ENCODE results near the gene SLC25A21. TPM values are rescaled to one million over a fixed set of nuclear protein-coding genes. Genes with fewer than 3 reads are reported as not detected.

The SLC25A21 gene
- total RNA-seq, 1 experiment from 2014 or later = 2.1 TPM

DNA sequence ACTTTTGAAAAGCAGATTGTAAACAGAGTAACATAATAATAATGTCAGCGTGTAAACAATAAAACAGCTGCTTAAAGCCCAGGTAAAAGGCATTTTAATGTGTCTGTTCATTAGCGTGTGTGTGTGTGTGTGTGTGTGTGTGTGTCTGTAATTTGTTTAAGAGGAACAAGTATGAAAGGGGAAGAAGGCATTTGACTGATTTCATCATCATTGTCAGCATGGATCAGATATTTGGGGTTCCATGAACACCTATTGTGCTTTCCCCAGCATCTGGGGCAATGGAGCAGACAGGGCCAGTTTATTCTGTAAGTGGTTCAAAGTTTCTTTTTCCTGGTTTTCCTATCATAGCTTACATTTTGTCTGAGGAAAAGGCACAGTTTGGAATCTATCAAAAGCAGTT, 28.9 kb downstream of the SLC25A21 start:
- TF ChIP-seq, protein P1, sequence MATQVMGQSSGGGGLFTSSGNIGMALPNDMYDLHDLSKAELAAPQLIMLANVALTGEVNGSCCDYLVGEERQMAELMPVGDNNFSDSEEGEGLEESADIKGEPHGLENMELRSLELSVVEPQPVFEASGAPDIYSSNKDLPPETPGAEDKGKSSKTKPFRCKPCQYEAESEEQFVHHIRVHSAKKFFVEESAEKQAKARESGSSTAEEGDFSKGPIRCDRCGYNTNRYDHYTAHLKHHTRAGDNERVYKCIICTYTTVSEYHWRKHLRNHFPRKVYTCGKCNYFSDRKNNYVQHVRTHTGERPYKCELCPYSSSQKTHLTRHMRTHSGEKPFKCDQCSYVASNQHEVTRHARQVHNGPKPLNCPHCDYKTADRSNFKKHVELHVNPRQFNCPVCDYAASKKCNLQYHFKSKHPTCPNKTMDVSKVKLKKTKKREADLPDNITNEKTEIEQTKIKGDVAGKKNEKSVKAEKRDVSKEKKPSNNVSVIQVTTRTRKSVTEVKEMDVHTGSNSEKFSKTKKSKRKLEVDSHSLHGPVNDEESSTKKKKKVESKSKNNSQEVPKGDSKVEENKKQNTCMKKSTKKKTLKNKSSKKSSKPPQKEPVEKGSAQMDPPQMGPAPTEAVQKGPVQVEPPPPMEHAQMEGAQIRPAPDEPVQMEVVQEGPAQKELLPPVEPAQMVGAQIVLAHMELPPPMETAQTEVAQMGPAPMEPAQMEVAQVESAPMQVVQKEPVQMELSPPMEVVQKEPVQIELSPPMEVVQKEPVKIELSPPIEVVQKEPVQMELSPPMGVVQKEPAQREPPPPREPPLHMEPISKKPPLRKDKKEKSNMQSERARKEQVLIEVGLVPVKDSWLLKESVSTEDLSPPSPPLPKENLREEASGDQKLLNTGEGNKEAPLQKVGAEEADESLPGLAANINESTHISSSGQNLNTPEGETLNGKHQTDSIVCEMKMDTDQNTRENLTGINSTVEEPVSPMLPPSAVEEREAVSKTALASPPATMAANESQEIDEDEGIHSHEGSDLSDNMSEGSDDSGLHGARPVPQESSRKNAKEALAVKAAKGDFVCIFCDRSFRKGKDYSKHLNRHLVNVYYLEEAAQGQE (IDR thresholded peaks at IDR 0.05; ENCODE audit: insufficient read depth in 1 of 2, low read depth in 2 of 2, low read length in 1 of 2) = no peak
- TF ChIP-seq POLR2AphosphoS5 (IDR thresholded peaks at IDR 0.05; ENCODE audit: low read depth, low read length) (no peak), SIN3A (IDR thresholded peaks at IDR 0.05; ENCODE audit: borderline replicate concordance, insufficient read depth, low read depth, low read length) (no peak)
- TF ChIP-seq, protein P2, sequence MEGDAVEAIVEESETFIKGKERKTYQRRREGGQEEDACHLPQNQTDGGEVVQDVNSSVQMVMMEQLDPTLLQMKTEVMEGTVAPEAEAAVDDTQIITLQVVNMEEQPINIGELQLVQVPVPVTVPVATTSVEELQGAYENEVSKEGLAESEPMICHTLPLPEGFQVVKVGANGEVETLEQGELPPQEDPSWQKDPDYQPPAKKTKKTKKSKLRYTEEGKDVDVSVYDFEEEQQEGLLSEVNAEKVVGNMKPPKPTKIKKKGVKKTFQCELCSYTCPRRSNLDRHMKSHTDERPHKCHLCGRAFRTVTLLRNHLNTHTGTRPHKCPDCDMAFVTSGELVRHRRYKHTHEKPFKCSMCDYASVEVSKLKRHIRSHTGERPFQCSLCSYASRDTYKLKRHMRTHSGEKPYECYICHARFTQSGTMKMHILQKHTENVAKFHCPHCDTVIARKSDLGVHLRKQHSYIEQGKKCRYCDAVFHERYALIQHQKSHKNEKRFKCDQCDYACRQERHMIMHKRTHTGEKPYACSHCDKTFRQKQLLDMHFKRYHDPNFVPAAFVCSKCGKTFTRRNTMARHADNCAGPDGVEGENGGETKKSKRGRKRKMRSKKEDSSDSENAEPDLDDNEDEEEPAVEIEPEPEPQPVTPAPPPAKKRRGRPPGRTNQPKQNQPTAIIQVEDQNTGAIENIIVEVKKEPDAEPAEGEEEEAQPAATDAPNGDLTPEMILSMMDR (IDR thresholded peaks at IDR 0.05) = no peak
- no TSS peak for BruUV-seq (replicated peaks)
- no peaks in the 10 kb centered on the region for H3K36me3 ChIP-seq (ENCODE audit: control insufficient read depth, insufficient read depth, low read length)
- no peak overlapping the region for H3K4me3 ChIP-seq (ENCODE audit: low read depth in 2 of 2, low read length in 2 of 2)
- POLR2A ChIA-PET = no interaction called here
- H3K4me1 ChIP-seq (ENCODE audit: control insufficient read depth, insufficient read depth, low read length) = peaks cover 11% of the 10 kb centered on the region; the same call in 1 of the 2 replicates
- H3K27me3 ChIP-seq (ENCODE audit: control insufficient read depth, insufficient read depth, low read length) = no peaks in the 10 kb centered on the region
- in situ Hi-C loops (cut with HindIII; ENCODE audit: low pct_unique_long_range_greater_than_20kb, low sequenced_read_pairs) (no loop called here), intact Hi-C loops (cut with micrococcal nuclease; ENCODE audit: unreplicated experiment) (loop anchor here (10.0 kb wide), 3 partner anchors 139 to 479 kb away; partner anchors contain the start of gene PAX9)
- H3K9me3 ChIP-seq (ENCODE audit: control insufficient read depth, insufficient read depth, low read depth, low read length) = no peaks in the 10 kb centered on the region
- CTCF ChIA-PET = no interaction called here
- DNase-seq (ENCODE audit: low read depth, low spot score) = no peak
- ATAC-seq = no peak
- H3K27ac ChIP-seq (ENCODE audit: low read length) = no peak overlapping the region

DNA sequence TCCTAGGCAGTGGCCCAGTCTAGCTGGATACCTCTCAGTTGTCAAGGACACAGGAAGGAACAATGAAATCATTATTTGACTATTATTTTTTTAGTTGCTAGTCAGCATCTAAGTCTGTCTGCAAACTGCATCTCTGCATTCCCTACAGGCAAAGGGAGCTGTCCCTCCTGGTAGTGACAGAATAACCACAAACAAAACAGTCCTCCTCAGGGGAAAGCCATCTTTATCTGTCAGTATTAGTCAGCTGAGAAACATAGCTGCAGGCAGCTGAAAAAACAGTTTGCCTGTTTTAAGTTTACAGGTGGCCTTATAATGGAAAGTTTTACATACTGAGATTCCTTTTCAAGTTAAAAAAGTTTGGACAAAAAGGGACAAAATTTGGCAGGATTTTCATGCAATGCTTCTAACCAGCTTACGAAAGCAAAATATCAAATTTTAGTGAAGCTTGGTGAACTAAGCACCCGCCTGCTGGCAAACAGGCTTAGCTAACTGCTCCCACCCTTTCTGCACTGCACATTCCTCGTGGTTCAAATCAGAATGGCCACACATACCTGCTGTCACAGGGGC, 29.5 kb downstream of the SLC25A21 start:
- H3K27me3 ChIP-seq (ENCODE audit: control insufficient read depth, insufficient read depth, low read length) = no peaks in the 10 kb centered on the region
- ChIA-PET CTCF (no interaction called here), POLR2A (no interaction called here)
- no peak overlapping the region for H3K4me3 ChIP-seq (ENCODE audit: low read depth in 2 of 2, low read length in 2 of 2)
- DNase-seq (ENCODE audit: low read depth, low spot score) (no peak), ATAC-seq (peak; percentile 83)
- no peak for TF ChIP-seq SIN3A (IDR thresholded peaks at IDR 0.05; ENCODE audit: borderline replicate concordance, insufficient read depth, low read depth, low read length)
- TF ChIP-seq POLR2AphosphoS5 (IDR thresholded peaks at IDR 0.05; ENCODE audit: low read depth, low read length) = no peak
- TF ChIP-seq, protein P1 (IDR thresholded peaks at IDR 0.05; ENCODE audit: insufficient read depth in 1 of 2, low read depth in 2 of 2, low read length in 1 of 2) = no peak
- no peak for TF ChIP-seq TCF7L2 (IDR thresholded peaks at IDR 0.05; ENCODE audit: low read depth, low read length)
- TF ChIP-seq, protein P2 (IDR thresholded peaks at IDR 0.05) = no peak
- intact Hi-C loops (cut with micrococcal nuclease; ENCODE audit: unreplicated experiment) (loop anchor here (10.0 kb wide), 3 partner anchors 138 to 478 kb away; partner anchors contain the start of gene PAX9), in situ Hi-C loops (cut with HindIII; ENCODE audit: low pct_unique_long_range_greater_than_20kb, low sequenced_read_pairs) (no loop called here)
- H3K9me3 ChIP-seq (ENCODE audit: control insufficient read depth, insufficient read depth, low read depth, low read length) = no peaks in the 10 kb centered on the region
- H3K27ac ChIP-seq (ENCODE audit: low read length) = no peak overlapping the region
- no TSS peak for BruUV-seq (replicated peaks)
- H3K4me1 ChIP-seq (ENCODE audit: control insufficient read depth, insufficient read depth, low read length) = peaks cover 11% of the 10 kb centered on the region; the same call in 1 of the 2 replicates
- H3K36me3 ChIP-seq (ENCODE audit: control insufficient read depth, insufficient read depth, low read length) = no peaks in the 10 kb centered on the region
